Measurements from ENCODE around the gene CIDEB.

The CIDEB gene

DNA sequence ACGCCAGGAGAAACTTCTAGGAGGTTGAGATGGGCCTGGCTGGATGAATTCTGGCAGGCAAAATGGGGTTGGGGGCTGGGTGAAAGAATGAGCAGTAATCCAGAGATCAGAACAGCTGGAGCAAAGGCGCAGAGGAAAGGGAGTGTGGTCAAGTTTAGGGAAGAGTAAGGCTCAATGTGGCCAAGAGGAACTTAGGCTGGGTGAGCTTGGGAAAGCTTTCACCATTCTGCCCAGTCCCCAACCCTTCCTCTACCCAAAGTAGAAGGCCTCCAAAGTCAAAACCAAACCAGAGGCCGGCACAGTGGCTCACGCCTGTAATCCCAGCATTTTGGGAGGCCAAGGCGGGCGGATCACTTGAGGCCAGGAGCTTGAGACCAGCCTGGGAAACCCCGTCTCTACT lies 26.1 kb downstream of the CIDEB start:
- no peak overlapping the region for H3K9ac ChIP-seq (ENCODE audit: low read depth, low read length)
- H3K4me2 ChIP-seq (ENCODE audit: insufficient read depth, low read length), result no peak overlapping the region
- no peaks in the 10 kb centered on the region for H3K27me3 ChIP-seq (ENCODE audit: insufficient read depth, low read length, poor library complexity)
- no peak for TF ChIP-seq EZH2 (IDR thresholded peaks at IDR 0.05; ENCODE audit: borderline replicate concordance, low read depth, low read length, severe bottlenecking)
- TF ChIP-seq CTCF (IDR thresholded peaks at IDR 0.05; ENCODE audit: borderline replicate concordance, extremely low read depth, low read length, poor library complexity, severe bottlenecking), result no peak
- no peaks in the 10 kb centered on the region for H4K20me1 ChIP-seq (ENCODE audit: insufficient read depth, low read length)
- H2AFZ ChIP-seq (ENCODE audit: low read depth, low read length), result no peak overlapping the region
- no peaks in the 10 kb centered on the region for H3K4me1 ChIP-seq (ENCODE audit: insufficient read depth, low read length)
- no peak overlapping the region for H3K4me3 ChIP-seq (ENCODE audit: low read depth in 1 of 2, low read length in 2 of 2)
- ATAC-seq (ENCODE audit: insufficient read depth, low read depth) (no peak), DNase-seq (no peak)
- no peaks in the 10 kb centered on the region for H3K36me3 ChIP-seq (ENCODE audit: insufficient read depth, low read length)
- no peaks in the 10 kb centered on the region for H3K9me3 ChIP-seq (ENCODE audit: insufficient read depth, low read length, severe bottlenecking)
- no peak overlapping the region for H3K27ac ChIP-seq (ENCODE audit: low read length)
- H3K79me2 ChIP-seq (ENCODE audit: insufficient read depth, low read length), result no peaks in the 10 kb centered on the region

- no peaks in the 10 kb centered on the region for H3K79me2 ChIP-seq (ENCODE audit: insufficient read depth, low read length)
- no peak overlapping the region for H3K4me2 ChIP-seq (ENCODE audit: insufficient read depth, low read length)
- no peaks in the 10 kb centered on the region for H4K20me1 ChIP-seq (ENCODE audit: insufficient read depth, low read length)
- H3K4me1 ChIP-seq (ENCODE audit: insufficient read depth, low read length), result no peaks in the 10 kb centered on the region
- DNase-seq (no peak), ATAC-seq (ENCODE audit: insufficient read depth, low read depth) (no peak)
- H3K9me3 ChIP-seq (ENCODE audit: insufficient read depth, low read length, severe bottlenecking), result no peaks in the 10 kb centered on the region
- H3K4me3 ChIP-seq (ENCODE audit: low read depth in 1 of 2, low read length in 2 of 2), result no peak overlapping the region
- TF ChIP-seq EZH2 (IDR thresholded peaks at IDR 0.05; ENCODE audit: borderline replicate concordance, low read depth, low read length, severe bottlenecking), result no peak
- no peak for TF ChIP-seq CTCF (IDR thresholded peaks at IDR 0.05; ENCODE audit: borderline replicate concordance, extremely low read depth, low read length, poor library complexity, severe bottlenecking)
- H3K36me3 ChIP-seq (ENCODE audit: insufficient read depth, low read length), result no peaks in the 10 kb centered on the region
- H3K27me3 ChIP-seq (ENCODE audit: insufficient read depth, low read length, poor library complexity), result no peaks in the 10 kb centered on the region
- no peak overlapping the region for H3K9ac ChIP-seq (ENCODE audit: low read depth, low read length)
- no peak overlapping the region for H3K27ac ChIP-seq (ENCODE audit: low read length)
- H2AFZ ChIP-seq (ENCODE audit: low read depth, low read length), result no peak overlapping the region
These were observed 26.8 kb downstream of the CIDEB start for GRCh38 chr14:24280797-24281460.

GRCh38 chr14:24279301-24280186 lies 28.2 kb downstream of the CIDEB start:
- no peaks in the 10 kb centered on the region for H3K4me1 ChIP-seq (ENCODE audit: insufficient read depth, low read length)
- no peak overlapping the region for H3K4me3 ChIP-seq (ENCODE audit: low read depth in 1 of 2, low read length in 2 of 2)
- H4K20me1 ChIP-seq (ENCODE audit: insufficient read depth, low read length), result no peaks in the 10 kb centered on the region
- TF ChIP-seq CTCF (IDR thresholded peaks at IDR 0.05; ENCODE audit: borderline replicate concordance, extremely low read depth, low read length, poor library complexity, severe bottlenecking), result peak; percentile 55
- TF ChIP-seq EZH2 (IDR thresholded peaks at IDR 0.05; ENCODE audit: borderline replicate concordance, low read depth, low read length, severe bottlenecking), result no peak
- H3K36me3 ChIP-seq (ENCODE audit: insufficient read depth, low read length), result no peaks in the 10 kb centered on the region
- no peak overlapping the region for H3K27ac ChIP-seq (ENCODE audit: low read length)
- no peaks in the 10 kb centered on the region for H3K9me3 ChIP-seq (ENCODE audit: insufficient read depth, low read length, severe bottlenecking)
- H3K79me2 ChIP-seq (ENCODE audit: insufficient read depth, low read length), result no peaks in the 10 kb centered on the region
- no peak overlapping the region for H3K4me2 ChIP-seq (ENCODE audit: insufficient read depth, low read length)
- no peaks in the 10 kb centered on the region for H3K27me3 ChIP-seq (ENCODE audit: insufficient read depth, low read length, poor library complexity)
- peak; percentile 17 for DNase-seq
- H2AFZ ChIP-seq (ENCODE audit: low read depth, low read length), result no peak overlapping the region
- peak; percentile 64 for ATAC-seq (ENCODE audit: insufficient read depth, low read depth)
- H3K9ac ChIP-seq (ENCODE audit: low read depth, low read length), result no peak overlapping the region
